ENCODE results near the gene LSAMP.

Gene LSAMP

GRCh38 chr3:116165135-116165534, 280.2 kb downstream of the LSAMP start:
- Histone ChIP-seq H3K4me3 (ENCODE audit: low read depth, low read length) (no peak overlapping the region), H3K9me3 (ENCODE audit: control insufficient read depth, insufficient read depth, low read depth, low read length) (no peaks in the 10 kb centered on the region), H3K36me3 (ENCODE audit: control insufficient read depth in 2 of 2, insufficient read depth in 1 of 2, low read length in 2 of 2) (no peaks in the 10 kb centered on the region), H3K4me1 (ENCODE audit: control insufficient read depth, insufficient read depth, low read length) (no peaks in the 10 kb centered on the region), H3K27ac (ENCODE audit: extremely low read depth, low read depth, low read length) (no peak overlapping the region)
- ChIA-PET POLR2A (no interaction called here), CTCF (no interaction called here)
- TF ChIP-seq GLIS1 (tag by site-specific recombination; IDR thresholded peaks at IDR 0.05) (peak; percentile 57; the same call in 1 of the 2 replicates), ZFP3 (tag by site-specific recombination; IDR thresholded peaks at IDR 0.05; ENCODE audit: low read depth) (no peak)

- H3K27ac ChIP-seq (ENCODE audit: extremely low read depth, low read depth, low read length), result no peak overlapping the region
- ChIA-PET CTCF (no interaction called here), POLR2A (no interaction called here)
- H3K4me3 ChIP-seq (ENCODE audit: low read depth, low read length), result no peak overlapping the region
- H3K36me3 ChIP-seq (ENCODE audit: control insufficient read depth in 2 of 2, insufficient read depth in 1 of 2, low read length in 2 of 2), result no peaks in the 10 kb centered on the region
- no peaks in the 10 kb centered on the region for H3K9me3 ChIP-seq (ENCODE audit: control insufficient read depth, insufficient read depth, low read depth, low read length)
- no peaks in the 10 kb centered on the region for H3K4me1 ChIP-seq (ENCODE audit: control insufficient read depth, insufficient read depth, low read length)
- TF ChIP-seq ZBTB11 (tag by site-specific recombination; conservative IDR thresholded peaks at IDR 0.05; ENCODE audit: low read depth), result no peak
- no peak for TF ChIP-seq GFI1B (tag by site-specific recombination; IDR thresholded peaks at IDR 0.05)
- TF ChIP-seq ZNF747 (tag by site-specific recombination; IDR thresholded peaks at IDR 0.05), result no peak
- no peak for TF ChIP-seq ZNF280C (tag by site-specific recombination; IDR thresholded peaks at IDR 0.05)
These were observed 281.2 kb downstream of the LSAMP start for GRCh38 chr3:116164039-116164438.

GRCh38 chr3:116161575-116162525, 283.4 kb downstream of the LSAMP start:
- Histone ChIP-seq H3K36me3 (ENCODE audit: control insufficient read depth in 2 of 2, insufficient read depth in 1 of 2, low read length in 2 of 2) (no peaks in the 10 kb centered on the region), H3K9me3 (ENCODE audit: control insufficient read depth, insufficient read depth, low read depth, low read length) (no peaks in the 10 kb centered on the region), H3K27ac (ENCODE audit: extremely low read depth, low read depth, low read length) (no peak overlapping the region), H3K4me1 (ENCODE audit: control insufficient read depth, insufficient read depth, low read length) (no peaks in the 10 kb centered on the region), H3K4me3 (ENCODE audit: low read depth, low read length) (no peak overlapping the region)
- CTCF ChIA-PET, result interaction anchor here (0.6 kb wide), 1 partner anchor 498 kb away, joined by 6 read pairs; no protein-coding TSS in a partner anchor
- POLR2A ChIA-PET, result no interaction called here
- no peak for TF ChIP-seq GLI2 (tag by site-specific recombination; IDR thresholded peaks at IDR 0.05; ENCODE audit: borderline replicate concordance, low read depth)
- no peak for TF ChIP-seq ZNF561 (tag by site-specific recombination; IDR thresholded peaks at IDR 0.05; ENCODE audit: borderline replicate concordance)
- TF ChIP-seq ZNF544 (tag by site-specific recombination; IDR thresholded peaks at IDR 0.05), result no peak
- TF ChIP-seq GLIS2 (tag by site-specific recombination; IDR thresholded peaks at IDR 0.05), result no peak
- no peak for TF ChIP-seq ZNF211 (tag by site-specific recombination; IDR thresholded peaks at IDR 0.05; ENCODE audit: low read depth)
- no peak for TF ChIP-seq ZNF248 (tag by site-specific recombination; IDR thresholded peaks at IDR 0.05)
- TF ChIP-seq ZNF16 (tag by site-specific recombination; IDR thresholded peaks at IDR 0.05; ENCODE audit: low read depth), result no peak
- TF ChIP-seq ZNF223 (tag by site-specific recombination; IDR thresholded peaks at IDR 0.05), result no peak
- no peak for TF ChIP-seq ZNF510 (tag by site-specific recombination; IDR thresholded peaks at IDR 0.05; ENCODE audit: insufficient replicate concordance)
